GM21381 (cell line): ENCODE measurements around the gene COL9A3.

Source experiments
- ATAC-seq: cut with Tn5 transposase; IDR thresholded peaks from one replicate; pipeline ENCODE4 v1.9.1; 2021; ENCODE audit warnings: mild to moderate bottlenecking, moderate library complexity; ENCODE audit not compliant: unreplicated experiment

Gene COL9A3

DNA sequence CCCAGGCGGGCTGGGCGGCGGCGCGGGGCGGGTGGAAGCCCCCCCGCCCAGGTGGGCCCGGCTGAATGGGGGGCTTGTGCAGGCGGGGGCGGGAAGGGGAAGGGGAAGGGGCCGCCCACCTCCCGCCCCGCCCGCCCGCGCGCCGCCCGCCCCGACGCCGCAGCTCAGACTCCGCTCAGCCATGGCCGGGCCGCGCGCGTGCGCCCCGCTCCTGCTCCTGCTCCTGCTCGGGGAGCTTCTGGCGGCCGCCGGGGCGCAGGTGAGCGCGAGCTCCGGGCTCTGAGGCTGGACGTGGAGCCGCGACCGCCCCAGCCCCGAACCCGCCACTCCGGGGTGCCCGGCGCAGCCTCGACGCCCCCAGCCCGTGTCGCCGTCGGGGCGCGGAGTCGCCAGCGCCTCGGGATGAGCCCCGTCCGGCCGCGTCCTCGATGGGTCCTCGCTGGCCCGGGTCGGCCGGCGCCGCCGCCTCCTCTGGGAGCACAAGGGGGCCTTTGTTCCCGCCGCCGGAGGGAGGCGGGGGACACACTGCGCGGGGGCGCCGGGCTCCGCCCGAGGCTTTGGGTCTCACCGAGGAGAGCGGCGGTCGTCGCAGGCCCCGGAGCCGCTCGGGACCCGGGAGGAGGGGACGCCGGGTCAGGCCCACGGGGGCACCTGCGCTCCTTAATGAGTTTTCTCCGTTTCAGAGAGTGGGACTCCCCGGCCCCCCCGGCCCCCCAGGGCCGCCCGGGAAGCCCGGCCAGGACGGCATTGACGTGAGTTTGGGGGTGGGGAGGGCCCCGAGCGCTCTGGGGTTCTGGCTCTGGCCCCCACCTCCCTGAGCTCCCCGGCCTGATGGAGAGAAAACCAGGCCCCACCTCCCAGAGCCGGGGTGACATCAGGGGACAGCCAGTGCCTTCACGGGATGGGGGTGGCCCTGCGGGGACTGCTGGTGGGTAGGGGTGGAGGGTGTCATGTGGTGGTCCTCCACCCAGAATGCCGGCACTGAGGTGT lies at the start of gene COL9A3:
COL9A3 (plus strand) TSS at position 167 of the 990 bp plus-strand sequence; CDS start at position 182, 15 bp downstream.
- no peak for ATAC-seq

DNA sequence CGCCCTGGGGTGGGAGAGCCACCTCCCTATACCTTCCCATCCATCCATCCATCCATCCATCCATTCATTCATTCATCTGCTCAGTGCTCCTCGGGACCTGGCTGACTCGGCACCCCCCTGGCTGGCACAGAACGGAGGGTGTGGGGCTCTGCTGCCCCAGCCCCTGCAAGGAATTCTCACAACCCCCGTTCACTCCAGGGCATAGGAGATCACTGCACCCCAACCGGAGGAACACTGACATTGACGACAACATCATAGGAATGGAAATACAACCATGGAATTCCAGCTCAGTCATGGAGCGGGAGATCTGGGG lies 48.7 kb upstream of the COL9A3 start:
- ATAC-seq: no peak

DNA sequence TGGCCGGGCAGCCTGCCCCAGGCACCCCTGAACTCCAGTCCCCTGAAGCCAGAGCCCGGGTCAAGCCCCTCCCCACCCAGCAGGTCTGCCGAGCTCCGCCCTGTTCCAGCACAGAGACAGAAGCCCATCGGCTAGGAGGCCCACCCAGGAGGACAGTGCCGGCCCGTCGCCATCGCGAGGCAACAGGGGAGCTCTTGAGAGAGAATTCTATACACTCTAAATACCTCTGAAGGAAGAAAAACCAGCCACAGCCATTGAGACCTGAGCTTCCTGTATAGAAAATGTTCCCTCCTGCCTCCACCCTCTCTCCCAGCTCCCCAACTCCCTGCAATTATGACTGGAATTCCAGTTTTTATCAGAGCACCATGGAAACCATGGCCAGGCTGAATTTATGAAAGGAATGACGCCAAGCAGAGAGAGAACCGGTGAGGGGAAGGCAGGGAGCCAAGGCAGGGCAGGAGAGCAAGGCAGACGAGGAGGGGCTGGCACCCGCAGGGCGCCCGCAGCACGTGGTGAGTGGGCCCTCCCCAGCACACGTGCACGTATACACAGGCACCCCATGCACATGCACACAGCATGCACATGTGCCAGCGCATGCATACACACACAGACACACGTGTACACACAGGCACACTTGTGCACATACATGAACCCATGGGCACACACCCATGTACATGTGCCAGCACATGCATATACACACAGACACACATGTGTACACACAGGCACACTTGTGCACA lies 48.1 kb upstream of the COL9A3 start:
- ATAC-seq: no peak

DNA sequence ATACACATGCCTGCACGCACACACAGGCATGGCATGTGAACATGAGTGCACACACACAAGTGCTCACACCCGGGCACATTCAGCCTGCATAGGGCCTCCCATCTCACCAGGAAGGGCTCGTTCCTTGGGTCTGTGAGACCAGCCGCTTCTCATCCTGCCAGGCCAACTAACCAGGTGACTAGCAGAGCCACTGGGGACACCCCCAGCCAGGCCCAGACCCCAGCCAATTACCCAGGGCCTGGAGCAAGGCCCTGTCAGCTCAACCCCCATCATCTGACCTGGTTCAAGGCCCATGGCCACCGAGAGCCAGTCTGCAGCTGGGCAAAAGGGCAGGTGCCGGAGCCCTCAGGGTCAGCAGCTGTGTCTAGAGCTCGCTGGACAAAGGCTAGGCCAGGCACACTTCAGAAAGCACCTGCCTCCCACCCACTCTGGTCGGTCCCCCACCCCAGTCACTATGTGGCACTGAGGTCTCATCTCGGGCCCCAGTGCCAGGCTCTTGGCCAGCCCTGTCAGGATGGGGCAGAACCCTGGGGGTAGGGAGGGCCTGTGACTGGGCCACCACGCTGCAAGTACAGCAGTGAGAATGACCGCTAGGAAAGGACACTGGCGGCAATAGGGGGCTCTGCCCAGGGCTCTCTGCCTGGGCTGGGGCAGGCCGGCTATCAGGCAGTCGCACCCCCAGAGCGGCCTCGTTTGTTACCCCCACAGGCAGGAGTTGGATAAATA lies 47.3 kb upstream of the COL9A3 start:
- no peak for ATAC-seq

DNA sequence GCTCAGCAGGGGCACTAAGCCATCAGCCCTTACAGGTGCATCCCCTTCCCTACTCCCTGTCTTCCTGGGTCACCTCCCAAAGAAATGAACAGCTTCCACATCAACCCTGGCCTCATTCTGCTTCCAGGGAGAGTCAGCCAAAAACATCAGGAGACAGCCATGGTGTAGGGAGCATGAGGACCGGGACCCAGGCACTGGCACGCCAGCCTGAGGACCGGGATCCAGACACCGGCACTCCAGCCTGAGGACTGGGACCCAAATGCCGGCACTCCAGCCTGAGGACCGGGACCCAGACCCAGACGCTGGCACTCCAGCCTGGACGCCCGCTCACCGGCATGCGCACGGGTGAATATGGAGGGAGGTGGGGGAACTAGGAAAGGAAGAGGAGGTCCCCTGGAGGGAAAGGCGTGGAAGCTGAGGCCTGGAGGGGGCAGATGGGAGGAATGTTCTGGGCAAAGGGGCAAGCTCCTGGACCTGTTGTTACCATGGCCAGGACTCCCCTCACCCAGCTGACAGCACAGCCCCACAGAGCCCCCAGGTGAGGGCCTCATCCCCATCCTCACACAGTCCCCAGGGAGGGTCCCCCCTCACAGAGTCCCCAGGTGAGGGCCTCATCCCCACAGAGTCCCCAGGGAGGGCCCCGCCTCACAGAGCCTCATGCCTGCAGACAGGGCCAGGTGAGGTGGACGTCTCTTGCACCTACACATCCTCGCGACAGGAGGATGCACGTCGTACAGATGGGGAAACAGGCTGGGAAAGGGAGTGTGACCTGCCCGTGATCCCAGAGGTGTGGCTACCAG lies 46.5 kb upstream of the COL9A3 start:
- ATAC-seq: no peak

DNA sequence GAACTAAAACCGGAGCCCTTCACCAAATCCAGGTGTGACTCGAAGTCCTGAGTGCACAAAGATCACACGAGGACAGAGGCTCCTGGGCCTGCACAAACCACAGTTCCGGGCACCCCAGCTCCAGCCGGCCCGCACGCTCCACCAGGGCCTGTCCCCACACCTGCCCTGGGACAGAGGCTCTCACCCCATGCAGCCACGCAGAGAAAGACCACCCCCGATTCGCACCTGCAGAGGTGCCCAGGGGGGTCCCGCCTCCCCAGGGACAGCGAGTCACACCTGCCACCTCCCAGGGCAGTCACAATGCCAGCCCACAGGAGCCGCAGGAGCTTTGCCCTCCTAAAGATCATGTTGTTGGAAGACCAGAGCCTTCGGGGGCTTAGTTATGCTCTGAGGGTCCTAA lies 45.9 kb upstream of the COL9A3 start:
- no peak for ATAC-seq

DNA sequence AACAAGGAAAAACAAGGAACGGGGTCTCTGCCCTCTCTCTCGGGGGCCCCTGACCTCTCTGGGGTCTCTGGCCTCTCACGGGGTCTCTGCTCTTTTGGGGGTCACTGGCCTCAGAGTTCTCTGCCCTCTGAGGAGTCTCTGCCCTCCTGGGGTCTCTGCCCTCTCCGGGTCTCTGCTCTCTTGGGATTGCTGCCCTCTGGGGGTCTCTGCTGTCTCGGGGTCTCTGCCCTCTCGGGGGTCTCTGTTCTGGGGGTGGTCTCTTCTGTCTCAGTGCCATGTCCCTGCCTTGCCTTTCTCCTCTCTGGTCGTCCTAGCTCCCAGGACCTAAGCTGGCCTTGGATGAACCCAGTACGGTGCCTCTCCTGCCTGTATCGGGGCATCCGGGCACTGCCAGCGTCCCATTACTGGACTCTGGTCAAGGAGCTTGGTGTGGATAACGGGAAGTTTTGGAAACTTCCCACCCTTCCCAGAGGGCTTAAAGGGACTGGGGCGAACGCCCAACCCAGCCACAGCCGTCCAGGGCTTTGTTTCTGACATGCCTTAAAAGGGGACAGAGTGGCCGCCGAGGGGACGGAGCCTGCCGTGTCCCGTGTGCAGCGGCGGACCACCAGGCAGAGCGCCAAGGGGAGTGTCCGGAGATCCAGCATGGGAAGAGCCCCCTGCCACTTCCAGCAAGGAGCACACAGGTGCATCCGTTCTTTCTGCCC lies 45.3 kb upstream of the COL9A3 start:
- ATAC-seq: no peak

DNA sequence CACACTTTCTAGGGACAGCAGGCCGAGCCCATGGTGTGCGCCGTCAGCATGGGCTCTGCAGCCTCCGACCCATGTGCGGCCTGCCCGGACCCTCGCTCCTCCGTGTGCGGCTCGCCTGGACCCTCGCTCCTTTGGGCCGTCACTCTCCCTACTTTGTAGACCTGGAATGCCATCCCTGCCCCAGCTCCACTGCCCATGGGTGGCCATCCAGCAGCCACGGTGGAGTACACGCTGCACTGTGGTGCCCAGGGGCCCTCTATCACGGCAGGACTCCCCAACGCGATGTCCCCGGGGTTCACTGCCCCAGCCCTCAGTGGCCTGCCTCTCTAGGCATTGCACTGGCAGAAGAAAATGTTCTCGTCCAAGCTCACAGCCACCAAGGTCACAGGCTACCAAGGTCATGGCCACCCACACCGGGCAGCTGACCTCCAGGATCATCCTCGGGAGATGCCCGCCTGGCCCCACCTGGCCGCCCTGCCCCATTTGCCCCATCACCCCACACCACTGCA lies 44.7 kb upstream of the COL9A3 start:
- no peak for ATAC-seq

DNA sequence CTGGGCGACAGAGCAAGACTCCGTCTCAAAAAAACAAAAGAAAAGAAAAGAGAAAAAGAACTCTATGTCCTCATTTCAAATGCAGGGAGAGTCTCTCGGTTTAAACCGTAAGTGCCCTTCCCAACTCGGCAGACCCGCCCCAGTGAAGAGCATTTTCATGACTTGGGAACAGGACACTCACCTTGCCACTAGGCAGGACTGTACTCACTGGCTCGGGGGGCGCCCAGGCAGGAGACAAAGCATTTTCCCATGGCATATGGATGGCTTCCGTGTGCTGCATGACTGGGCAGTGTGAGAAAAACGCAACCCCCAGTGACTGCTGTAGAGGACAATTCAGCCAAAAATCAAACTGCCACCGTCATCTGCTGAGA lies 44.2 kb upstream of the COL9A3 start:
- no peak for ATAC-seq

DNA sequence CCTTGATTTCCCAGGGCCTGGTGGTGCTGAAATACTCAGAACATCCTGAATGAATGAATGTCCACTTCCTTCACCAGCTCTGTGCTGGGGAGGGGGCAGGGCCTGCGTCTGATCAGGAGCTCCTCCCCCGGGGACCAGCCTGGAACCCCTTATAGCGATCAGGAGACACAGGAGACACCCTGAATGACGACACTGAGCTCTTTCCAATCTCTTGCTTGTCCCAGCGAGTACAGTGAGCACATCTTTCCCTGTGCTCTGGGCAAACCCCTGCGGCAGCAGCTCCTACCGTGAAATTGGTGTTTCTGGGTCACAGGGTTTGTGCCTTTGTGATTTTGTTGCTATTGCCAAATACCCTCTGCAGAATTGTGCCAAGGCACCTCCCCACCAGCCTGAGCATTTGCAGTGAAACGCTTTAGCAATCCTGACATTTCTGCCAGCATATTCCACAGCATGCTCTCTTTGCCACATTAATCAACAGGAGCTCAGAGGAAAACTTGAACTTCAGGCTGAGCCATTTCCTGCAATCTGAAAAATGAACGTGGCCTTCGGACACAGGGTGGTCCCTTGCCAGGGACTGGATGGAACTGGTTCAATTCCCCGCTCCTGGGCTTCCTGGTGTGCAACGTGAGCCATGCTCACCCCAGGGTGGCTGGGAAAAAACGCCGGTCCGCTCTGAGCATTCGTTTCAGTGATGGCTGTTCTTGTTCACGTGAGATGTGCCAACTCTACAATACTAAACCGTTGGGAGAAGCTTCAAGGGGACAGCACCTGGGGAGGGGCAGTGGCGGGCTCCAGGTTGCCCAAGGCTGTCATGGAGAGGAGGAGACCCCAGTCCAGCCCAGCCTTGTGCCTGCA lies 43.6 kb upstream of the COL9A3 start:
- ATAC-seq: no peak

DNA sequence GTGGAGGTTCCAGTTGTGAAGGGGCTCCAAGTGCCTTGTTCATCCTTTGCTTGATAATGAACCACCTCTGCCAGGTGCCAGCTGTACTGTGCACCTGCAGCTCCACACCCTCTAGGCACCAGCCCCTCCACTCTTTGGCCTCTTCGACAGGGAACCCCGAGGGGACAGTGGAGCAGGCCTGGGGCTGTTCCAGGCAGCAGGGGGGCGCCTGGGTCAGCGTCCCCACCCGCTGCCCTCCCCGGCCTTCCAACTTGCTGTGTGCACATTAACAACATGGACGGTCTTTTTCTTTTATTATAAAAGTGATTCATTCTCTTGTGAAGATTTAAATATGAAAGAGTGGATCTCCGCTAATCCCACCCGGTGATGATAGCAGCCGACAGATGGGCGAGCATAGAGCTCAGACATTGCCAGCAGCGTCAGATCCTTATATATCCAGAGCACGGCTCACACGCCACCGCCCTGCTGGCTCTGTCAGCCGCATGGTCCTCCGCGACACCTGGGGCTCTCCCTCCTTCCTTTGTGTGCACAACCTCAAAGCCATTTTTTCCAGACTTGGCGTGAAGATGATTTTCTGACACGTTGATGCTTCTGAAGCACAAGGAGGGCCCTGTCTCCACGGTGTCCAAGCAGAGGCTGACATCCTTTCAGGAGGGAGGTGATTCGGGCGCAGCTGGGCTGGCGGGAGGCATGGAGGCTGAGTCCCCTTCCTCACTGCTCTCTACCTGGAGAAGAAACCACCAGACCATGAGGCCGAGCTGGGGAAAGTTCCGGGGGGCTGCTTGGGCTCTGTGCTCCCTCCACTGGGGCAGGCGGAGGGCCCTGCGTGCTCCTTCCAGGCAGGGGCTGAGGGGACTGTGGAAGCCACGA lies 42.8 kb upstream of the COL9A3 start:
- no peak for ATAC-seq

DNA sequence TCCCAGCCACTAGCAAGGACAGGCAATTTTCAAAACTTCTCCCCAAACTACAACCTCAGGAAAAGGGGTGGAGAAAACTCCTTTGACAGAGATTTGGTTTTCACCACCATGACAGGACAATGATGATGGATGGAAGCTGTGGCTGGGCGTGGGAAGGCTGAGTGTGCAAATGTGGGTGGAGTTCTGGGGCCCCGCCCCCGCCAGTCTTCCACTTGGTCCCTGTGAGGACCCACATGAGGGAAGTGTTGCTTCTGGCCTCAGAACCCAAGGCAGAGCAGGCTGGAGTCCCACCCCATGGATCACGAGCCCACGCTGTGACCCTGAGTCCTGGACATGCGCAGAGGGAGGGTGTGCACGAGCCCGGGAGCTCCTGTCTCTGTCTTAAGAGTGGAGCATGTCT lies 42.1 kb upstream of the COL9A3 start:
- no peak for ATAC-seq

DNA sequence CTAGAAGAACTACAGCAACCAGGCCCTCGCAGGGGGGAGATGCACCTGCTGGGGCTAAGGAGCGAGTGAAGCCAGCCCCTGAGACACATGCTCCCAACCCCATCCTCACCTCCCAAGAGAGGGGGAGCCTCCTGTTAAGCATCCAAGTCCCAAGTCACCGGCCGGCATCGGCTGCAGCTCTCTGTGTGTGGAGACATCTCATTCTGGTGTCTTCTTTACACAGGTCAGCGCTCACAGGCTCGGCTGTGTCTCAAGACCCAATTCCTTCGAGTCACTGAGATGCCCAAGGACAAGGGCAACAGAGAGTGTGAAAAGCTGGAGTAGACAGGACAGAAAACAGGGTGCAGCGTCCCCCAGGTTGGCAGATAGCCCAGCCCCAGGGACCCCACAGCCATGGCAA lies 41.6 kb upstream of the COL9A3 start:
- no peak for ATAC-seq

DNA sequence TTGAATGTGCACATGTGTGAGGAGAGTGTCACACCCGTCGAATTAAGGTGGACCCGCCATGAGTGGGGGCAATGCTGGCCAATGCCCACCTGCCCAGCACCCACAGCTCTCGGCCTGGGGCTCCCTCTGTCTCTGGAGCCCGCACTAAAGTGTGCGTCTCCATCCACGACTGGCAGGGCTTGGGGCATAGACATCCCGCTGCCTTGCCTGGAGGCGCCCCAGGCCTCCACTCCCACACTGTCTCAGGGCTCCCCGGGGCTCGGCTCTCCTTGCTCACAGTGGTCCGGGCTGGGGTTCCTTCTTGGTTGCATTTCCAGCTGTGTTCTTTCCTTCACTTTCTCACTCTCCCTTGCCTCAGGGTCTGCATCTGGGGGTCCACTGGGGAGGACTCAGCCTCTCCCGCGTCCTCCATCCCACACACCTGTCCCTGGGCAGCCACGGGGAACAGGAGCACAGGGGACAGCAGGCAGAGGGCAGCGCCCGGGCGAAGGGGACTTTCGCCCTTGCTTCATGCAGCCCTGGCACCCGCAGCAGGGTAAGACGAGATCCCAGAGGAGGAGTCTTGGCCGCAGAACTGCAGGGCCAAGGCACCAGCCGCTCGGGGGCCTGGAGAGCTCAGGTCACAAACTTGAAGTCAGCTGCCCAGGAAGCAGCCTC lies 40.7 kb upstream of the COL9A3 start:
- ATAC-seq: no peak

DNA sequence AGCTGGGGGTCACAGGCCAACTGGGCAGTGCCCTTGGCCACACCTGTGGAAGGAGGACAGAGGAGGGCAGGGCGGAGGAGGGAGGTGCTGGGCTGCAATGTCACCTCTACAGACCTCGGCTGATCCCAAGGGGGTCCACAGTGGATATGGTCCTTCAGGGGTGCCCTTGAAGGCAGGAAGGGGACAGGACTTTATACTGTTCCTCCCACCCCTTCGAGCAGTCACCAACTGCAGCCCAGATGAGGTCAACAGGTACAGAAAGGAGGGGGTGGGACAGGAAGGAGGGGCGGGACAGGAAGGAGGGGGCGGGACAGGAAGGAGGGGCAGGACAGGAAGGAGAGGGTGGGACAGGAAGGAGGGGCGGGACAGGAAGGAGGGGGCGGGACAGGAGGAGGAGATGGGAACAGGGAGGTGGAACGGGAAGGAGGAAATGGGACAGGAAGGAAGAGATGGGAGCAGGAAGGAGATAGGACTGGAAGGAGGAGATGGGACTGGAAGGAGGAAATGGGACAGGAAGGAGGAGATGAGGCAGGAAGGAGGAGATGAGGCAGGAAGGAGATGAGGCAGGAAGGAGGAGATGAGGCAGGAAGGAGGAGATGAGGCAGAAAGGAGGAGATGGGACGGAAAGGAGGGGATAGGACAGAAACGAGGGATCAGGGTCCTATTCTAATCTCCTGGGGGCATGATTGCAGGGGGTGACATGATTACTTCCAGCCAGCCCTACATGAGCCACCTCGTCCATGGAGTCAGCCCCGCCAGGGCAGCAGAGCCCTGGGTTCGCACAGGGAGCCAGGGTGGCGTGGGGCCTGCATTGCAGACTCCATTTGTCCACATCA lies 39.9 kb upstream of the COL9A3 start:
- no peak for ATAC-seq

DNA sequence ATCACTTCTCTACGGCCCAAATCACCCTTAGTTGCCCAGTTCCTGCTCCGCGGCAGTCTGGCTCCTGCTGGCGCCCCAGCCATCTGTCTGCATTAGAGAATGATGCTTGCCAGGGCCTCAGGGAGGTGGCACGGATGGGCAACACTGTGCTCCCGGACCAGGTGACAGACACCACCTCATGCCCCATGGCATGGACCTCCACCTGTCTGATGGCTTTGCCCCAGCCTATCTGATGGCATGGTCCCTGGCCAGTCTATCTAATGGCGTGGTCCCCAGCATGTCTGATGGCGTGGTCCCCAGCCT lies 39.4 kb upstream of the COL9A3 start:
- no peak for ATAC-seq

DNA sequence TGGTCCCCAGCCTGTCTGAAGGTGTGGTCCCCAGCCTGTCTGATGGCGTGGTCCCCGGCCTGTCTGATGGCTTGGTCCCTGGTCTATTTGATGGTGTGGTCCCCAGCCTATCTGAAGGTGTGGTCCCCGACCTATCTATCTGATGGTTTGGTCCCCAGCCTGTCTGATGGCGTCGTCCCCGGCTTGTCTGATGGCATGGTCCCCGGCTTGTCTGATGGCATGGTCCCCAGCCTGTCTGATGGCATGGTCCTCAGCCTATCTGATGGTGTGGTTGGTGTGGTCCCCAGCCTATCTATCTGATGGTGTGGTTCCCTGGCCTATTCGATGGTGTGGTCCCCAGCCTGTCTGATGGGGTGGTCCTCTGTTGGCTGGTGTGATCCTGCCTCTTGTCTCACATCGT lies 38.8 kb upstream of the COL9A3 start:
- ATAC-seq: no peak
